Measurements from ENCODE around the gene PPARD. TPM values are rescaled to one million over a fixed set of nuclear protein-coding genes. Genes with fewer than 3 reads are reported as not detected.

PPARD gene
- polyA plus RNA-seq, 1 experiment, result 26.9 TPM

GRCh38 chr6:35468181-35468979 lies 126.0 kb downstream of the PPARD start, which contains the start of gene RPL10A:
RPL10A (plus strand) TSS chr6:35468401; CDS start chr6:35468435, 34 bp downstream.
- ChIA-PET POLR2A (interaction anchor here (0.5 to 2.7 kb wide), 9 partner anchors 11 to 213 kb away, joined by 3 to 7 read pairs (median 4); partner anchors contain the start of genes TEAD3 and ZNF76), CTCF (interaction anchor here (0.7 to 4.2 kb wide), 23 partner anchors 8 to 648 kb away, joined by 3 to 43 read pairs (median 4); partner anchors contain the start of genes DEF6, PPARD and ZNF76)
- Histone ChIP-seq H3K4me3 (ENCODE audit: low read depth, low read length) (peak within 1 kb of the TSS; percentile 93), H3K27ac (ENCODE audit: low read depth, low read length) (peak within 1 kb of the TSS; percentile 86), H3K9me3 (ENCODE audit: control insufficient read depth, insufficient read depth, low read length) (no peaks in the 10 kb centered on the region; the same call in 1 of the 2 replicates), H3K27me3 (ENCODE audit: control insufficient read depth, insufficient read depth, low read length) (no peaks in the 10 kb centered on the region)
- DNase-seq (ENCODE audit: low read depth, low spot score), result peak; percentile 92
- TF ChIP-seq, protein P1, sequence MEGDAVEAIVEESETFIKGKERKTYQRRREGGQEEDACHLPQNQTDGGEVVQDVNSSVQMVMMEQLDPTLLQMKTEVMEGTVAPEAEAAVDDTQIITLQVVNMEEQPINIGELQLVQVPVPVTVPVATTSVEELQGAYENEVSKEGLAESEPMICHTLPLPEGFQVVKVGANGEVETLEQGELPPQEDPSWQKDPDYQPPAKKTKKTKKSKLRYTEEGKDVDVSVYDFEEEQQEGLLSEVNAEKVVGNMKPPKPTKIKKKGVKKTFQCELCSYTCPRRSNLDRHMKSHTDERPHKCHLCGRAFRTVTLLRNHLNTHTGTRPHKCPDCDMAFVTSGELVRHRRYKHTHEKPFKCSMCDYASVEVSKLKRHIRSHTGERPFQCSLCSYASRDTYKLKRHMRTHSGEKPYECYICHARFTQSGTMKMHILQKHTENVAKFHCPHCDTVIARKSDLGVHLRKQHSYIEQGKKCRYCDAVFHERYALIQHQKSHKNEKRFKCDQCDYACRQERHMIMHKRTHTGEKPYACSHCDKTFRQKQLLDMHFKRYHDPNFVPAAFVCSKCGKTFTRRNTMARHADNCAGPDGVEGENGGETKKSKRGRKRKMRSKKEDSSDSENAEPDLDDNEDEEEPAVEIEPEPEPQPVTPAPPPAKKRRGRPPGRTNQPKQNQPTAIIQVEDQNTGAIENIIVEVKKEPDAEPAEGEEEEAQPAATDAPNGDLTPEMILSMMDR (IDR thresholded peaks at IDR 0.05; ENCODE audit: low read depth, low read length), result peak; percentile 94

DNA sequence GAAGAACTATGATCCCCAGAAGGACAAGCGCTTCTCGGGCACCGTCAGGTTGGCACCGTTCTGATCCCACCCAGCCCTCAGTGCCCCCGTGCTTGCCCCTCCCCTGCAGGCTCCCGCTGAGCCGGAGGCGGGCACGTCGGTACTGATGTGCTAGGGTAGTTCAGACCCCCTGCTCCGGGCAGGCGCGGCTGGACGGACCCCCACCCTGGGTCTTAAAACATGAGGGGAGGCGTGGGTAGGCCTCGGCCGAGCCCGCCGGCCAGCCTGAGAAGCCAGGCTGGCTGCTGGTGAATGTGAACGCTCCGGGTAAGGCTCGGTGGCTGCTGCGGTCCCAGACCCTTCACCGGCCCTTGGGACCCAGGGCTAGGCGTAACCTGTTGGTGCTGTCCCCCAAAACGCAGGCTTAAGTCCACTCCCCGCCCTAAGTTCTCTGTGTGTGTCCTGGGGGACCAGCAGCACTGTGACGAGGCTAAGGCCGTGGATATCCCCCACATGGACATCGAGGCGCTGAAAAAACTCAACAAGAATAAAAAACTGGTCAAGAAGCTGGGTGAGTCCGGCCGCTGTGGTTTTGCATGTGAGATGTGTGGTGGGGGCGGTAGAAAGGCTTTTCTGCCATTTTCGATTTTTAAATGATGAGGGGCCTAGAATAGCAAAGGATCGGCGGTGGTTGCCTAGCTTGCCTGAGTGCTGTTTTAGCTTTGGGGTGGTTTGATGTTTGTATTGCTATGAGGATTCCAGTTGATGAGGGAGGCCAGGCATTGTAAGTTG lies 126.8 kb downstream of the PPARD start:
- Histone ChIP-seq H3K4me3 (ENCODE audit: low read depth, low read length) (peak overlapping the region; percentile 93), H3K9me3 (ENCODE audit: control insufficient read depth, insufficient read depth, low read length) (no peaks in the 10 kb centered on the region; the same call in 1 of the 2 replicates), H3K27ac (ENCODE audit: low read depth, low read length) (peak overlapping the region; percentile 86), H3K27me3 (ENCODE audit: control insufficient read depth, insufficient read depth, low read length) (no peaks in the 10 kb centered on the region)
- ChIA-PET CTCF (interaction anchor here (0.6 to 4.2 kb wide), 11 partner anchors 8 to 271 kb away, joined by 3 to 43 read pairs (median 3); partner anchors contain the start of gene PPARD), POLR2A (interaction anchor here (0.6 to 2.7 kb wide), 7 partner anchors 12 to 151 kb away, joined by 3 to 7 read pairs (median 4); partner anchors contain the start of gene TEAD3)
- TF ChIP-seq, protein P1 (IDR thresholded peaks at IDR 0.05; ENCODE audit: low read depth, low read length), result no peak
- no peak for DNase-seq (ENCODE audit: low read depth, low spot score)

DNA sequence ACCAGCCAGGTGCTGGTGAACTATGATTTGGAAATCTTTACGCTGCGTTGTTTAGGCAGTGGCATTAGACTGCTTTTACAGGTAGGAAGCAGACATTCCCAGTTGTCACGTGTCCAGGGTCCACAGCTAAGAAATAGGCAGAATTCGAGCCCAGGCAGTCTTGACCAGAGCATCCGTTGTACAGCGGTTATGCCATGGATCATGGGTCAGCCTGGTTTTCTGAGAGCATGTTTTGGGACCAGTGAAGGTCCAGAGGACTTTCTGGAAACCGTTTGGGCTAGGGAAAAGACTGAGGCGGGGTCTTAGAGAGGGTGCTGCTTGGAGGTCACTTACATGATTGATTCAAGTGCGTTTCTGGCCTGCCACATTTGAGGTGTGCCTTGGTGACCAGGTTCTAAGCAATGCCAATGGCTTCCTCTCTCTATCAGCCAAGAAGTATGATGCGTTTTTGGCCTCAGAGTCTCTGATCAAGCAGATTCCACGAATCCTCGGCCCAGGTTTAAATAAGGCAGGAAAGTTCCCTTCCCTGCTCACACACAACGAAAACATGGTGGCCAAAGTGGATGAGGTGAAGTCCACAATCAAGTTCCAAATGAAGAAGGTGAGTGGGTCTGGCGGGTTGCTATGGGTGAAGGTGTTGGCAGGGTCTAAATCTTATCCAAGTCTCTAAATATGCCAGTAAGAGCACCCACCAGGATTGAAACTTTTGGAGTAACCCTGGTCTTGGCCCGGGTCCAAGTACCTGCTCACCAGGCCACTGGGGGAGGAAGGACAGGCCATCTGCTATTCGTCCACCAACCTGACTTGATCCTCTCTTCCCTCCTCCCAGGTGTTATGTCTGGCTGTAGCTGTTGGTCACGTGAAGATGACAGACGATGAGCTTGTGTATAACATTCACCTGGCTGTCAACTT lies 127.6 kb downstream of the PPARD start:
- Histone ChIP-seq H3K9me3 (ENCODE audit: control insufficient read depth, insufficient read depth, low read length) (no peaks in the 10 kb centered on the region; the same call in 1 of the 2 replicates), H3K4me3 (ENCODE audit: low read depth, low read length) (peak overlapping the region; percentile 93), H3K27me3 (ENCODE audit: control insufficient read depth, insufficient read depth, low read length) (no peaks in the 10 kb centered on the region), H3K27ac (ENCODE audit: low read depth, low read length) (peak overlapping the region; percentile 40)
- TF ChIP-seq, protein P1 (IDR thresholded peaks at IDR 0.05; ENCODE audit: low read depth, low read length), result no peak
- POLR2A ChIA-PET, result interaction anchor here (1.0 to 2.7 kb wide), 6 partner anchors 20 to 152 kb away, joined by 3 to 13 read pairs (median 6); partner anchors contain the start of gene TEAD3
- CTCF ChIA-PET, result interaction anchor here (0.6 to 0.8 kb wide), 2 partner anchors 8 to 128 kb away, joined by 3 to 4 read pairs; no protein-coding TSS in a partner anchor
- DNase-seq (ENCODE audit: low read depth, low spot score), result no peak

- H3K27ac ChIP-seq (ENCODE audit: low read depth, low read length), result no peak overlapping the region
- no peaks in the 10 kb centered on the region; the same call in 1 of the 2 replicates for H3K9me3 ChIP-seq (ENCODE audit: control insufficient read depth, insufficient read depth, low read length)
- DNase-seq (ENCODE audit: low read depth, low spot score), result no peak
- H3K4me3 ChIP-seq (ENCODE audit: low read depth, low read length), result peak overlapping the region; percentile 93
- TF ChIP-seq, protein P1 (IDR thresholded peaks at IDR 0.05; ENCODE audit: low read depth, low read length), result no peak
- ChIA-PET CTCF (interaction anchor here (0.6 to 0.8 kb wide), 2 partner anchors 129 to 152 kb away, joined by 3 read pairs; no protein-coding TSS in a partner anchor), POLR2A (interaction anchor here (1.1 to 1.8 kb wide), 5 partner anchors 19 to 257 kb away, joined by 4 to 13 read pairs (median 6); partner anchors contain the start of genes PPARD and TEAD3)
- no peaks in the 10 kb centered on the region for H3K27me3 ChIP-seq (ENCODE audit: control insufficient read depth, insufficient read depth, low read length)
Measured at GRCh38 chr6:35470663-35471120, 128.3 kb downstream of the PPARD start.
